DMS153 (cell line): ENCODE measurements around the gene TMEM39B.
"Not testable (repeated sequence)": the region's sequence is repeated elsewhere in the genome, so short reads cannot be mapped to it uniquely, and the experiment has no call there.

Experiments
- DNase-seq: peaks from one replicate; lab custom pipeline; 2025; lab: John Stamatoyannopoulos, UW

TMEM39B gene

DNA sequence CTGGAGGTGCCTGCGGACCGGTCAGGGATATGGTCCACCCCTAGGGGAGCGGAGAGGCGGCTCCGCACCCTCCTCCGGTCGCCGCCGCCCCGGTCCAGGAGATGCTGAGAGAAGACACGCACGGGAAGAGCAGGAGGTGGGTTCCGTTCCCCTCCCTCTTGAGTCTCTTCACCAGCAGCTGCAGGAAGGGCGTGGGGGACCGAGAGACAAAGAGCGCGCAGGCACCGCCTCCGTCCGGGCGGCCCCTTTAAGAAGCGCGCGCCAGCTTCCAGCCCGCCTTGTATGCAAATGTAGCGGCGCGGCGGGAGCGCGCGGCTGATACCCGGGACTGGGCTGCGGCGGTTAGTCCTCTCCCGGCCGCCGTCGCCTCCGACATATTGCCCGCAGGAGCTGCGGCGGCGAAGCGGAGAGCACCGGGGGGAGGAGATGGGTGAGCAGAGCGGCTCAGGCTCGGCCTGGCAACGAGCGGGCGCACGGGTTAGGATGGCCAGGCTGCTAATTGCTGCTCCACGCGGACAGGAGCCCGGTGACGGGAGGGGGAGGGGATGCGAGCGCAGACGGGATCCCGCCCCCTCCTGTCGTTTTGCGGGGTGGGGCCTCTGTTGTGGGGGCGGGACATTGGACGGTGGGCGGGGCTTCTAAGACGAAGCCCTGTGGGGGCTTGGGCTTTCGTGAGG is at the start of gene TMEM39B:
TSS of gene TMEM39B (plus strand) at position 318 of the 677 bp plus-strand sequence. CDS start at position 427, 109 bp downstream.
- peak; percentile 100 for DNase-seq

DNA sequence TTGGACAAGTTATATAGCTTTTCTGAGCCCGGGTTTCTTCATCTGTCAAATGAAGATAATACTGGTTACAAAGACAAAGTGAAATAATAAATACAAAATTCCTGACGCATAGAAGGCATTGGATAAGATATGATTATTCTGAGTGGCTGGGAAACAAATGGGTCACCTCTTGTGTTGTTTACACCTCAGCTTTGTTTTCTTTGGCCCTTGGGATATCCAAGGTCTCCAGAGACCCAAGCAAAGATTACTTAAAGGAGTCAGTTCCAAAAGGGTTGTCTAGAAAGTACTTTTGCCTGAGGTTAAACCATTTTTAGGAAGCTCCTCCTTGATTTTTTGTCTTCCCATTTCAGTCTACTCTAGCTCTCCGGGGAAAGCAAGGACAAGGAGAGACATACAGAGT is 49.4 kb upstream of the TMEM39B start:
- DNase-seq = no peak

- no peak for DNase-seq
Measured at GRCh38 chr1:32025515-32025914, 47.2 kb upstream of the TMEM39B start.

- no peak for DNase-seq
Measured at GRCh38 chr1:32028746-32029145, 44.0 kb upstream of the TMEM39B start.

GRCh38 chr1:32031578-32032274 is 41.0 kb upstream of the TMEM39B start:
- DNase-seq = no peak

GRCh38 chr1:32032275-32032615 is 40.5 kb upstream of the TMEM39B start:
- no peak for DNase-seq

DNA sequence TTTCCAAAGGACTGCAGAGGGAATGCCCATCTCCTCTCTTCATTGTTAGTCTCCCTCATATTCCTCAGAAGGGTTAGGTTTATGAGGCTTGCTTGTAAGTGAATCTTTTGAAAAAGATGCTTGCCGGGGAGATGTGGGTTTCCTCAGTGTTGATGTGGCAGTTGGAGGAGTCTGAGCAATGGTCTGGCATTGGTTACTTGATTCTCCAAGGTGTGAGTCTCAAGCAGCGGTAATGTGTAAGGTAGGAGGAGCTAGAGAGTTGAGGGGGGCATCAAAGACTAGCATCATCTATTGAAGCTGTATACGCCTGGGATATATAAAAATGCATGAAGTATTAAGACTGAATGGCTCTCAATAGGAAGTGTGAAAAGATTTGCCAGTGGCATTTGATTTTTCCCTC is 37.6 kb upstream of the TMEM39B start:
- no peak for DNase-seq

- DNase-seq = no peak
Measured at GRCh38 chr1:32040711-32041110, 32.0 kb upstream of the TMEM39B start.

GRCh38 chr1:32042330-32042729 is 30.4 kb upstream of the TMEM39B start:
- no peak for DNase-seq

DNA sequence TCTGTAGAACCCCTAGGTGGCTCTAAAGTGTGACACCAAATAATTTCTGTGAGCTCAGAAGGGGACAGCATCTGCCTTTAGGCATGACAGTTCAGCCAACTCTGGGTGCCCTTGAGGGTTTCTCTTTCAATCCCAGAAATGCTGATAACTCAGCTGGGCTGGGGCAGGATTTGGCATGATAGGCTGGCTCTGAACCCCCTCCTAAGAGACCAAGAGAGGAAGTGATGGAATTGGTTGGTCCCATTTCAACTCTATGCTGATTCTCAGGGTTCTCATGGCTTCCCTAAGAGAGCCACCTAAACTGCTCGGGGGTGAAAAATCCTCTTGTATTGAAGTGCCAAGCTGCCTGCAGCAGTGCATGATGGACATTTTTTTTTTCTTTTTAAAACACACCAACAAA is 28.5 kb upstream of the TMEM39B start:
- DNase-seq = no peak

DNA sequence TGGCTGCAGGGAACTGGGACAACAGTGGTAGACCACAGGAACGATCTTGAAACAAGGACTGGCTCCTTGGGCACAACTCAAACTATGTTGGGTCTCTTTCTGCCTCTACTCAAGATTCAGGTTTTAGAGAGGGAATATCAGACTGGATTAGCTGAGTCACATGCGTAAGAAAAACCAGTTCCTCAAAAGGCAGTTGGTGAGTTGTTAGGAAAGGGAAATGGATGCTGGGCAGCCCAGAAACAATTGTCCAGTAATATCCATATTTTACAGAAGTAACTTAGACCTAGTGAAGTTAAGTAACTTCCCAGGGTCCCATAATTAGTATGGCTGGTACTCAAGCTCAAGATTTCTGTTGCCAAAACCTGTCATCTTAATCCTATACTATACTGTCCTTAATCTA is 27.0 kb upstream of the TMEM39B start:
- DNase-seq = no peak

DNA sequence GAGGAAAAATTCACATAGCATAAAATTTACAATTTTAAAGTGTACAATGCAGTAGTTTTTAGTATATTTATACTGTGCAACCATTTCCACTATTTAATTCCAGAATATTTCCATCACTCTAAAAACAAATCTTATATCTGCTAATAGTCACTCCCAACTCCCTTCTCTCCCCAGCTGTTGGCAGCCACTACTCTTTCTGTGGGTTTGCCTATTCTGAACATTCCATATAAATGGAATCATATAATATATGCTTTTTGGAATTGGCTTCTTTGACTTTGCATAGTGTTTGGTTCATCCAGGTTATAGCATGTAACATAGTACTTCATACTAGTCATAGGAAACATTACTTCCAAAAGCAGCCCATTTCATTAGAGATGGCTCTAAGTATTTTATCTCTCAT is 25.0 kb upstream of the TMEM39B start:
- DNase-seq = no peak

- DNase-seq = no peak
Measured at GRCh38 chr1:32048440-32048839, 24.3 kb upstream of the TMEM39B start.

DNA sequence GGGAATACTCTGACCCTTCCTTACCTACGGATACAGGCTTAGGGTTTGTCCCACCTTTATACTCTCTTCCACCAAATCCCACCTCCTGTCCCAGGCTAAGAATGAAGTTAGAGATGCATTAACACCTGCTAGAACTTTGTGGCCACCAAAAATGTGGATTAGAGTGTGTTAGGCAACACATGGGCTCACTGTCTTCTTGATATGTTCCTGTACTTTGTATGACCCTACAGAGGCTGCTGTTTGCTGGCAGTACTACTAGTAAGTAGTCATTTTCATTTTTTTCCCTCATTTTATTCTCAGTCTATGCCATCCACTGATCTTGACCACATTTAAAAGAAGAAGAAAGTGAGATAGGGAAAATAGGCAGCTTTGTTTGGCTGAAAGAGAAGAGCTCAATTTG is 21.0 kb upstream of the TMEM39B start:
- no peak for DNase-seq

DNA sequence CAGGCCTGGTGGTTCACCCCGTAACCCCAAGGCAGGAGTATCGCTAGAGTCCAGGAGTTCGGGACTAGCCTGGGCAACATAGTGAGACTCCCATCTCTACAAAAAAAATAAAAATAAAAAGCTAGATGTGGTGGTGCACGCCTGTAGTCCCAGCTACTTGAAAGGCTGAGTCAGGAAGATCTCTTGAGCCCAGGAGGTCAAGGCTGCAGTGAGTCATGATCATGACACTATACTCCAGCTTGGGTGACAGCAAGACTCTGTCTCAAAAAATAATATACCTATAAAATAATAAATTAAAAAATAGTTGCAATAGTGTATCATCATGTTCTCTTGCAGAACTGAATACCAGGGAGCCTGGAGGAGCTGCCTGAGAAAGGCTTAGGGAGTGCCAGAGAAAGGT is 19.9 kb upstream of the TMEM39B start:
- DNase-seq = no peak

GRCh38 chr1:32055416-32055815 is 17.3 kb upstream of the TMEM39B start:
- DNase-seq = no peak

- no peak for DNase-seq
Measured at GRCh38 chr1:32056598-32056997, 16.1 kb upstream of the TMEM39B start.

- no peak for DNase-seq
Measured at GRCh38 chr1:32060914-32061313, 11.8 kb upstream of the TMEM39B start.

DNA sequence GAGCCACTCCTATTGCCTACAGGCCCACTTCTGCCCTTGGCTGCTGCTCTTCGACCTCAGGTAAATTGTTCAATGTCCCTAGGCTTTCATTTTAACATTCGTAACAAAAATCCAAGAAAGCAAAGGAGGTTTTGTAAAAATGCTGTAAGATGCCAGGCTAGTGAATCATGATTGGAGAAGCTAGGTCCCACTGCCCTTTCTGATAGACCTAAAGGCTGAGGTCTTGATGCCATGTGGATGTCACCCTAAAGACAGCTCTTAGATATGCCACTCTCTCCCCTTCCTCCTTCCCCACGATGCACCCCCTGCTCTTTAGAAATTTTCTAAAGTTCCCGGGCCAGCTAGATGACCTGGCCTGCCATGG is 9.9 kb upstream of the TMEM39B start:
- DNase-seq = no peak

- peak; percentile 44 for DNase-seq
Measured at GRCh38 chr1:32063261-32063681, 9.5 kb upstream of the TMEM39B start.

DNA sequence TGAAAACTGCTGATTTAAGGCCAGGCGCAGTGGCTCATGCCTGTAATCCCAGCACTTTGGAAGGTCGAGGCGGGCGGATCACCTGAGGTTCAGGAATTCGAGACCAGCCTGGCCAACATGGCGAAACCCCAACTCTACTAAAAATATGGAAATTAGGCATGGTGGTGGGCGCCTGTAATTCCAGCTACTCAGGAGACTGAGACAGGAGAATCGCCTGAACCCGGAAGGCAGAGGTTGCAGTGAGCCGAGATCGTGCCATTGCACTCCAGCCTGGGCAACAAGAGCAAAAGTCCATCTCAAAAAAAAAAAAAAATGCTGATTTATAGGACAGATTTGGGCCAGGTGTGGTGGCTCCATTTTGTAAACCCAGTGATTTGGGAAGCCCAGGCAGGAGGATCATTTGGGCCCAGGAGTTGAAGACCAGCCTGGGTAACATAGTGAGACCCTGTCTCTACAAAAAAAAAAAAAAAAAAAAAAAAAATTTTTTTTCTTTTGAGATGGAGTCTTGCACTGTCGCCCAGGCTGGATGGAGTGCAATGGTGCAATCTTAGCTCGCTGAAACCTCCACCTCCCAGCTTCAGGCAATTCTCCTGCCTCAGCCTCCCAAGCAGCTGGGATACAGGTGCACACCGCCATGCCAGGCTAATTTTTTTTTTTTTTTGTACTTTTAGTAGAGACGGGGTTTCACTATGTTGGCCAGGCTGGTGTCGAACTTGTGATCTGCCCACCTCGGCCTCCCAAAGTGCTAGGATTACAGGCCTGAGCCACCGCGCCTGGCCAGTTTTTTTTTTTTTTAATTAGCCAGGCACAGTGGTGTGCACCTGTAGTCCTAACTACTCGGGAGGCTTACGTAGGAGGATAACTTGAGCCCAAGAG is 6.9 kb upstream of the TMEM39B start:
- DNase-seq = not testable (repeated sequence)

DNA sequence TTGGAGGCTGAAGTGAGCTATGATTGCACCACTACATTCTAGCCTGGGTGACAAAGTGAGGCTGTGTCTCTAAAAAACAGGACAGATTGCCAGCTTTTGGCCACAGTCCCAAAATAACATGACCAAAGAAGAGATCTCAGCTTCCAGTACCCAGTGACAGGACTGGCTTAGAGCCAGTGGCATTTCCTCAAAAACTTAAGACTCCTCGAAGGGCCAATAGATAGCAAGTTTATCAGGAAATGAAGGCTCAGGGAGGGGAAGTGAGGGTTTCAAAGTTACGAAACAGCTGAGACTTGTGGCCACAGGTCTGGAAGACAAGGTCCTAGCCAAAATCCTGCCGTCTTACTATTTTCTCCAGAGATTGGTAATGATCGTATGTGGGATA is 6.3 kb upstream of the TMEM39B start:
- no peak for DNase-seq

DNA sequence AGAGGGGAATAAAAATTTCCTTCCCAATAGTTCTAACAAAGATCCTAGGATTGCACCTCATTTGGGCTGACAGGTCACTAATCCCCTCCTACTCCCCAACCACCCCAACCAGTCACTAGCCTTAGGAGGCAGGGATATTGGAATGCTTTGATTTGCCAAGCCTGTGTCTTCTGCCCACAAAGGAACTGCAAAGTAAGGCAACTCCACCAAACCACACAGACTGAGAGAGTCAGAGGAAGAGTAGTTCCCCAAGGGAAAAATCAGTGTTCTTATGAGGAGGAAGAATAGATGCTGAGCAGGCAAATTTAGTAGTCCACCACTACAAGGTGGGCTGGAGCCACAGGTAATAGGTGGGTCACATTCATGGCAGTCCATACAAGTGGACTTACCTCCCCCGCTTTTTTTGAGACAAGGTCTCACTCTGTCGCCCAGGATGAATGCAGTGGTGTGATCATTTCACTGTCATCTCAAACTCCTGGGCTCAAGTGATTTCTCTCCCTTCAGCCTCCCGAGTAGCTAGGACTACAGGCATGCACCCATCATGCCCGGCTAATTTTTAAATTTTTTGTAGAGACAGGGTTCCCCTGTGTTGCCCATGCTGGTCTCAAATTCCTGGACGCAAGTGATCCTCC is 3.7 kb upstream of the TMEM39B start:
- no peak for DNase-seq
